B cell (primary cell): ENCODE results near the gene CCDC13. TPM values are rescaled to one million over a fixed set of nuclear protein-coding genes. Genes with fewer than 3 reads are reported as not detected.

Source experiments
- ATAC-seq: fragments of 200-7000 bp; cut with Tn5 transposase; one replicate; pipeline ENCODE4 v1.10.0; 2021; ENCODE audit warnings: low read depth, mild to moderate bottlenecking, moderate number of reproducible peaks, moderate library complexity
- CTCF ChIA-PET: fragments of 350-600 bp; sonication (Branson Sonifier 250); formaldehyde crosslinking; loops from one replicate; lab custom pipeline; 2021; ENCODE audit warnings: antibody characterized with exemption, inconsistent platforms; lab: Charles Lee
- POLR2A ChIA-PET: fragments of 350-600 bp; sonication (Branson Sonifier 250); formaldehyde crosslinking; loops from one replicate; lab custom pipeline; 2021; ENCODE audit warnings: antibody characterized with exemption; lab: Charles Lee
- DNase-seq: peaks from one replicate; pipeline ENCODE4 v3.0.0; 2013
- H2AFZ ChIP-seq: 2 replicates; pipeline ENCODE4 v1.6.1; 2012; ENCODE audit warnings: mild to moderate bottlenecking, low read depth, low read length; ENCODE audit not compliant: insufficient read depth, poor library complexity, severe bottlenecking
- H3K27ac ChIP-seq, 2 donors: 1 replicate in 1 of 2; 2 replicates in 1 of 2; pipeline ENCODE4 v1.5.1; 2012 to 2013; ENCODE audit warnings: low read length in 2 of 2, mild to moderate bottlenecking in 2 of 2, moderate library complexity in 1 of 2
- H3K27me3 ChIP-seq, 4 experiments: fragments of 200-600 bp in 1 of 4; sonication (generic) in 1 of 4; replicated peaks in 1 of 4; 1 replicate in 2 of 4; 2 replicates in 2 of 4; pipeline versions ENCODE4 v1.6.1 to v1.7.0; 2013 to 2016; ENCODE audit warnings: low read length in 3 of 4, mild to moderate bottlenecking in 2 of 4, mixed read lengths in 1 of 4, moderate library complexity in 1 of 4; ENCODE audit not compliant: insufficient read depth in 4 of 4, control insufficient read depth in 3 of 4; ENCODE audit errors: control extremely low read depth in 1 of 4
- H3K36me3 ChIP-seq, 2 experiments: replicated peaks in 1 of 2; 1 replicate in 1 of 2; 2 replicates in 1 of 2; pipeline versions ENCODE4 v1.6.1 to v1.7.1; 2013; ENCODE audit warnings: low read length in 1 of 2; ENCODE audit not compliant: insufficient read depth in 2 of 2, control insufficient read depth in 1 of 2; ENCODE audit errors: control extremely low read depth in 1 of 2, extremely low read depth in 1 of 2
- H3K4me1 ChIP-seq, 2 donors: fragments of 200-600 bp in 1 of 2; sonication (generic) in 1 of 2; 1 replicate in 1 of 2; 2 replicates in 1 of 2; pipeline versions ENCODE4 v1.5.1 to v1.6.1; 2013 to 2017; ENCODE audit warnings: low read length in 2 of 2; ENCODE audit not compliant: control insufficient read depth in 2 of 2, insufficient read depth in 2 of 2
- H3K4me2 ChIP-seq: replicated peaks from 2 replicates; pipeline ENCODE3; 2012; ENCODE audit warnings: mild to moderate bottlenecking, low read depth, low read length; ENCODE audit not compliant: poor library complexity, severe bottlenecking
- H3K4me3 ChIP-seq, 5 experiments: fragments of 200-600 bp in 1 of 5; sonication (generic) in 1 of 5; 1 replicate in 3 of 5; 2 replicates in 2 of 5; pipeline versions ENCODE4 v1.5.1 to v1.7.0; 2011 to 2016; ENCODE audit warnings: low read length in 4 of 5, mild to moderate bottlenecking in 4 of 5, low read depth in 2 of 5, control low read depth in 1 of 5, moderate library complexity in 1 of 5; ENCODE audit not compliant: insufficient read depth in 1 of 5; ENCODE audit errors: control extremely low read depth in 1 of 5, extremely low read depth in 1 of 5
- H3K79me2 ChIP-seq: fragments of 200-600 bp; sonication (generic); one replicate; pipeline ENCODE4 v1.6.0; 2016; ENCODE audit warnings: low read length; ENCODE audit not compliant: control insufficient read depth, insufficient read depth
- H3K9ac ChIP-seq: fragments of 200-600 bp; sonication (generic); 2 replicates; pipeline ENCODE4 v1.6.1; 2017; ENCODE audit warnings: mild to moderate bottlenecking, low read length, moderate library complexity
- H3K9me3 ChIP-seq, 3 donors: one replicate each; pipeline versions ENCODE4 v1.6.1 to v1.7.1; 2013; ENCODE audit warnings: low read length in 2 of 3; ENCODE audit not compliant: control insufficient read depth in 2 of 3, insufficient read depth in 1 of 3; ENCODE audit errors: control extremely low read depth in 1 of 3
- H4K20me1 ChIP-seq: 2 replicates; pipeline ENCODE4 v1.6.0; 2012; ENCODE audit warnings: mild to moderate bottlenecking, low read length; ENCODE audit not compliant: insufficient read depth, control insufficient read depth, poor library complexity, severe bottlenecking
- H3K27ac Mint-ChIP-seq: one replicate; pipeline ENCODE4 v1.8.0; 2021; ENCODE audit warnings: mixed read lengths
- H3K27me3 Mint-ChIP-seq: one replicate; pipeline ENCODE4 v1.8.0; 2021; ENCODE audit warnings: mixed read lengths
- H3K4me1 Mint-ChIP-seq: one replicate; pipeline ENCODE4 v1.8.0; 2021; ENCODE audit warnings: mixed read lengths
- H3K4me3 Mint-ChIP-seq: one replicate; pipeline ENCODE4 v1.8.0; 2021; ENCODE audit warnings: mixed read lengths
- H3K9me3 Mint-ChIP-seq: one replicate; pipeline ENCODE4 v1.8.0; 2022; ENCODE audit warnings: mixed read lengths; ENCODE audit not compliant: insufficient read depth
- EZH2 ChIP-seq: IDR thresholded peaks from 2 replicates; pipeline ENCODE4 v1.6.1; 2012; ENCODE audit warnings: borderline replicate concordance, low read depth, mild to moderate bottlenecking, moderate library complexity, low read length; ENCODE audit not compliant: insufficient read depth, poor library complexity, severe bottlenecking
- WGBS: methylation state at CpG from one replicate; pipeline ENCODE4 v1.1.5; 2013; ENCODE audit warnings: missing lambda C conversion rate; ENCODE audit not compliant: insufficient coverage; 5-methylcytosine and 5-hydroxymethylcytosine counted together
- intact Hi-C: fragments of 100-400 bp; cut with micrococcal nuclease; formaldehyde crosslinking; loops from one replicate; pipeline ENCODE4 v1.10.0; 2022
- polyA plus RNA-seq: library from polyadenylated mRNA; depleted of rRNA; stranded (reverse); fragments of >200 nt; gene quantifications from 2 replicates; pipeline ENCODE4 v1.2.3, GENCODE V29; 2012
- total RNA-seq, 2 donors: library from RNA; stranded (reverse); fragments of 120-200 nt in 1 of 2; gene quantifications; 1 replicate in 1 of 2; 2 replicates in 1 of 2; pipeline versions ENCODE4 v1.2.3 to v1.2.4, GENCODE V29; 2013 to 2022
- TF ChIP-seq, protein P1 (sequence below): fragments of 200-600 bp; IDR thresholded peaks from one replicate; pipeline ENCODE4 v1.8.0; 2022; ENCODE audit warnings: antibody characterized with exemption, mild to moderate bottlenecking

CCDC13 gene
- total and polyA plus RNA-seq, 2 donors (not counting 1 experiment from before 2014, with no cell fraction given): 1.5 to 1.9 TPM

- Histone ChIP-seq H4K20me1 (peaks cover 9% of the 10 kb centered on the region), H3K4me2 (no peak overlapping the region), H3K4me3 (no peak overlapping the region), H2AFZ (no peak overlapping the region), H3K27me3 (peaks cover 0 to 2% (median 0%) of the 10 kb centered on the region in 4 experiments), H3K4me1 (peaks cover 15 to 25% of the 10 kb centered on the region in 2 donors), H3K9me3 (no peaks in the 10 kb centered on the region), H3K79me2 (peaks cover 36% of the 10 kb centered on the region), H3K27ac (no peak overlapping the region), H3K36me3 (no peaks in the 10 kb centered on the region), H3K9ac (no peak overlapping the region)
- ATAC-seq (no peak), DNase-seq (no peak)
- ChIA-PET POLR2A (no interaction called here), CTCF (no interaction called here)
- Mint-ChIP-seq H3K27ac (no peak overlapping the region), H3K9me3 (no peaks in the 10 kb centered on the region), H3K27me3 (no peaks in the 10 kb centered on the region), H3K4me3 (no peak overlapping the region), H3K4me1 (peaks cover 41% of the 10 kb centered on the region)
- intact Hi-C loops: loop anchor here (5.0 kb wide), 1 partner anchor 47 kb away; no protein-coding TSS in a partner anchor
- TF ChIP-seq, protein P1, sequence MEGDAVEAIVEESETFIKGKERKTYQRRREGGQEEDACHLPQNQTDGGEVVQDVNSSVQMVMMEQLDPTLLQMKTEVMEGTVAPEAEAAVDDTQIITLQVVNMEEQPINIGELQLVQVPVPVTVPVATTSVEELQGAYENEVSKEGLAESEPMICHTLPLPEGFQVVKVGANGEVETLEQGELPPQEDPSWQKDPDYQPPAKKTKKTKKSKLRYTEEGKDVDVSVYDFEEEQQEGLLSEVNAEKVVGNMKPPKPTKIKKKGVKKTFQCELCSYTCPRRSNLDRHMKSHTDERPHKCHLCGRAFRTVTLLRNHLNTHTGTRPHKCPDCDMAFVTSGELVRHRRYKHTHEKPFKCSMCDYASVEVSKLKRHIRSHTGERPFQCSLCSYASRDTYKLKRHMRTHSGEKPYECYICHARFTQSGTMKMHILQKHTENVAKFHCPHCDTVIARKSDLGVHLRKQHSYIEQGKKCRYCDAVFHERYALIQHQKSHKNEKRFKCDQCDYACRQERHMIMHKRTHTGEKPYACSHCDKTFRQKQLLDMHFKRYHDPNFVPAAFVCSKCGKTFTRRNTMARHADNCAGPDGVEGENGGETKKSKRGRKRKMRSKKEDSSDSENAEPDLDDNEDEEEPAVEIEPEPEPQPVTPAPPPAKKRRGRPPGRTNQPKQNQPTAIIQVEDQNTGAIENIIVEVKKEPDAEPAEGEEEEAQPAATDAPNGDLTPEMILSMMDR: no peak
- no peak for TF ChIP-seq EZH2
- no CpG with 5 or more reads among the region's 2 CpGs for WGBS
Observed at GRCh38 chr3:42800251-42800650, 27.2 kb upstream of the CCDC13 start.

DNA sequence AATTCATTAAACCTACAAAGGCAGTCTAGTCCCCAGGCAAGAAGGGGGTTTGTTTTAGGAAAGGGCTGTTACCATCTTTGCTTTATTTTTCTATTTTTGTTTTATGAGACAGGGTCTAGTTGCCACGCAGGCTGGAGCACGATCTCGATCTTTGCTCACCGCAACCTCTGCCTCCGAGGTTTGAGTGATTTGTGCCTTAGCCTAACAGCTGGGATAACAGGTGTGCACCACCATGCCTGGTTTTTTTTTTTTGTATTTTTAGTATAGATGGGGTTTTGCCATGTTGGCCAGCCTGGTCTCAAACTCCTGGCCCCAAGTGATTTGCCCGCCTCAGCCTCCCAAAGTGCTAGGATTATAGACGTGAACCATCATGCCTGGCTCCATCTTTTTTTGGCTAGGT lies 26.3 kb upstream of the CCDC13 start:
- intact Hi-C loops: no loop called here
- H4K20me1 ChIP-seq: peaks cover 9% of the 10 kb centered on the region
- no peak overlapping the region for H2AFZ ChIP-seq
- 80% methylated on average over 5 of the region's 7 CpGs for WGBS
- H3K4me1 ChIP-seq: peaks cover 10 to 20% of the 10 kb centered on the region in 2 donors
- H3K27ac Mint-ChIP-seq: no peak overlapping the region
- H3K4me1 Mint-ChIP-seq: peaks cover 34% of the 10 kb centered on the region
- TF ChIP-seq, protein P1: no peak
- TF ChIP-seq EZH2: no peak
- peaks cover 37% of the 10 kb centered on the region for H3K79me2 ChIP-seq
- no peaks in the 10 kb centered on the region for H3K27me3 Mint-ChIP-seq
- H3K36me3 ChIP-seq: no peaks in the 10 kb centered on the region
- no peak overlapping the region for H3K27ac ChIP-seq
- H3K27me3 ChIP-seq: no peaks in the 10 kb centered on the region
- no peak overlapping the region for H3K9ac ChIP-seq
- ChIA-PET CTCF (no interaction called here), POLR2A (no interaction called here)
- H3K4me2 ChIP-seq: no peak overlapping the region
- no peak overlapping the region for H3K4me3 ChIP-seq
- no peak overlapping the region for H3K4me3 Mint-ChIP-seq
- DNase-seq (no peak), ATAC-seq (no peak)
- H3K9me3 Mint-ChIP-seq: no peaks in the 10 kb centered on the region
- no peaks in the 10 kb centered on the region for H3K9me3 ChIP-seq
